ENCODE measurements around the gene MNX1.

The MNX1 gene

GRCh38 chr7:157013602-157014549 is 3.4 kb upstream of the MNX1 start:
- no peak for DNase-seq (ENCODE audit: extremely low read depth, low read depth)
- no peak for TF ChIP-seq CTCF (IDR thresholded peaks at IDR 0.05; ENCODE audit: low read depth, low read length)

GRCh38 chr7:157013101-157013500 is 2.6 kb upstream of the MNX1 start:
- DNase-seq (ENCODE audit: extremely low read depth, low read depth): no peak
- TF ChIP-seq CTCF (IDR thresholded peaks at IDR 0.05; ENCODE audit: low read depth, low read length): no peak

DNA sequence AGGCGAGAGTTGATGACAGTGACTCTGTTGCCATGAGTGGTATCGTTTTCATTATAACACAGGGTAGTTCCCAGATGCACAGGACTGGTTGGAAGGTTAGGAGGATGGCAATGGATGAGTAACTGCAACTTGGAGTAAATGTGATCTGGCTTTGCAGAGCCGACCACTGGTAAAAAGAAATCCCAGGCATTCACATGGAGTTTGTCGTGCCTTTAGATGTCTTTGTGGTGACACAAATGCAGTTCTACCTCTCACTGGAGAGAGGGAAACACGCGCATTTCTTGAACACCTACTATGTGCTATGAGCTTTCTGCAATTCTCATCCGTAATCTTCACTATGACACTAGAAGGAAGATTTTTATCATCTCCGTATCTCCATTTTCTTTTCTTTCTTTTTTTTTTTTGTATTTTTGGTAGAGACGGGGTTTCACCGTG is 1.7 kb upstream of the MNX1 start:
- no peak for TF ChIP-seq CTCF (IDR thresholded peaks at IDR 0.05; ENCODE audit: low read depth, low read length)
- DNase-seq (ENCODE audit: extremely low read depth, low read depth): no peak

DNA sequence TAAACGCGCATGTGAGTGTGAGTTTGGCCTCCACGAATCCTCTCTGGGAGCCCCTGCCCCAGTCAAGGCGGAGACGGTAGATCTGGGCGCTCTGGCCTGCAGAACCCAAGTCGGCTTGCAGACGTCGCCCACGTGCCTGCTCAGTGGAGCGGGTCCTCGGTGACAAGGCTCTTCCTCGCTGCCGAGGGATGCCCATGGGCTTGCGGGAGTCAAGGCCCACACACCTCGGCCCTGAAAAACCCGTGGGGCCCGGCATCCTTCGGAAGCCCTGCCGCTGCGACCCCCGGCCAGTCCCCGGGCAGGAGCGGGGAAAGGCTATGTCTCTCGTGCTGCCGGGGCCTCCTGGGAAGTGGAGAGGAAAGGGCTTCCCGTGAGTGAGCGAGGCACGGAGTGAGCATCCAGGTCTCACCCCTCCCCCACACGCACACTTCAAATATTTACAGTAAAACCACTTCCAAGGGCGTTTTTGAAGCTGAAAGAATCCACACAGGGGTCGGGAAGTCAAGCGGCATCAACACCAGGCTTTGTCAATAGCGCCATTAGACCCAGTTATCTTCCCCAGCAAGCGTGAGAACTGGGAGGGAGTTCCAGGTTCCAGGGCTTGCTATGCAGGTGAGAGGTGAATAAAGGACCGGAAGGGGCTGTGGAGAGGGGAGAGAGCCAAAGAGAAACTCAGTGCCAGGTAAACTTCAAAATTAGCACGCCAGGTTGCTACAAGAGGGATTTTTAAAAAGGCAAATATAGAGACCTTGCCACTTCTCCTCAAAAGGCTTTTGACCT is 1.1 kb upstream of the MNX1 start:
- no peak for DNase-seq (ENCODE audit: extremely low read depth, low read depth)

DNA sequence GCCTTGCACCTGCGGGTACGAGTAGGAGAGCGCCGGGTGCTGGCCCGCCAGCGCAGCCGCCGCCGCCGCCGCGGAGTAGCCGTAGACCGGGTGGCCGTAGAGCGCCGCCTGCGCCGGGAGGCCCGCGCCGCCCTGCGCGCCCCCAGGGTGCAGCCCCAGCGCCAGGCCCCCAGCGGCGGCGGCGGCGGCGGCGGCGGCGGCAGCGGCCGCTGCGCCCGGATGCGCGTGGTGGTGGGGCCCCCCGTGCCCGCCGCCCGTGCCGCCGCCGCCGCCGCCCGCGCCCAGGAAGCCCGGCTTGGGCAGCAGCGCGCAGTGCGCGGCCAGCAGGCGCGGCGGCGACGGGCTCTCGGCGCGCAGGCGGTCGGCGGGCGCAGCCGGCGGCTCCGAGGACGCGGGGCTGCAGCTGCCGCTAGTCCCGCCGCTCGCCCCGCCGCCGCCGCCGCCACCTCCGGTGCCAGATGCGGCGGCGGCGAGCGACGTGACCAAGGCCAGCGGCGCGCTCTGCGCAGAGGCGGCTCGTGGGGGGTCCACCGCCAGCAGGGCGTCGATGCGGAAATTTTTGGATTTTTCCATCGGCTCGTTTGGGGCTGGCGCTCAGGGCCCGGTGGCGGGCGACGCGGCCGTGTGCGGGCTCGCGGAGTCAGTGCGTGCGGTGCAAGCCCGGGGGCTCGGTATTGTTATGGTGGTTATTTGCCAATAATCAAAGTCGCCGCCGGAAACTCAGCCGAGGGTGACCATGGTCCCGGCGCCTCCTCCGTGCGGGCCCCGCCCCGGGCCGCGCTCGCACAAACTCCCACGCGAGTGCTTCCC is 480 bp downstream of the MNX1 start:
- TF ChIP-seq CTCF (IDR thresholded peaks at IDR 0.05; ENCODE audit: low read depth, low read length): no peak
- no peak for DNase-seq (ENCODE audit: extremely low read depth, low read depth)

More for the DNA sequence above, 1.1 kb upstream of the MNX1 start:
- TF ChIP-seq CTCF (IDR thresholded peaks at IDR 0.05; ENCODE audit: low read depth, low read length): no peak

- TF ChIP-seq CTCF (IDR thresholded peaks at IDR 0.05; ENCODE audit: low read depth, low read length): no peak
- no peak for DNase-seq (ENCODE audit: extremely low read depth, low read depth)
Observed at GRCh38 chr7:157009170-157009777, 1.2 kb downstream of the MNX1 start.

Measured in AG09319 (cell line).